ENCODE measurements around the gene CLHC1.

Gene CLHC1

DNA sequence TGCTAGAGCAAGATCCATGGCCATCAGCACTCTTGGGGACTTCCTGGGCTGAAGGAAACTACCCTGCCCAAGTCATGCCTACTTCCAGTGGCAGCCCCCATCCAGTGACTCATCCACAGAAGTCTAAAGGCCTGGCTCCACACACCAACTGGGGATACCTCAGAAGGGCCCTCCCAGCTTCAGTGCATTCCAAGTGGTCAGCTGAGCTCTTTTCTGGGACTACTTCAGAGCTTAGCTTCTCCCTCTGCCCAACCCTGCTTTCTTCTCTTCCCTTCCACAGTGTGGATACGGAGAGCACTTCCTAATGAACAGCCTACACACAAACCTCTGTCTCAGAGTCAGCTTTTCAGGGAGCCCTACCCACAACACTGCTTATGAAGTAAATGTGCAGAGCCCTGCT lies 66.5 kb downstream of the CLHC1 start:
- no peak overlapping the region for H3K27ac Mint-ChIP-seq
- H3K4me3 Mint-ChIP-seq: no peak overlapping the region
- H3K9me3 Mint-ChIP-seq: no peaks in the 10 kb centered on the region
- H3K4me1 Mint-ChIP-seq: peaks cover 9% of the 10 kb centered on the region
- ATAC-seq: no peak
- H3K36me3 Mint-ChIP-seq: no peaks in the 10 kb centered on the region
- H3K27me3 Mint-ChIP-seq: no peaks in the 10 kb centered on the region

DNA sequence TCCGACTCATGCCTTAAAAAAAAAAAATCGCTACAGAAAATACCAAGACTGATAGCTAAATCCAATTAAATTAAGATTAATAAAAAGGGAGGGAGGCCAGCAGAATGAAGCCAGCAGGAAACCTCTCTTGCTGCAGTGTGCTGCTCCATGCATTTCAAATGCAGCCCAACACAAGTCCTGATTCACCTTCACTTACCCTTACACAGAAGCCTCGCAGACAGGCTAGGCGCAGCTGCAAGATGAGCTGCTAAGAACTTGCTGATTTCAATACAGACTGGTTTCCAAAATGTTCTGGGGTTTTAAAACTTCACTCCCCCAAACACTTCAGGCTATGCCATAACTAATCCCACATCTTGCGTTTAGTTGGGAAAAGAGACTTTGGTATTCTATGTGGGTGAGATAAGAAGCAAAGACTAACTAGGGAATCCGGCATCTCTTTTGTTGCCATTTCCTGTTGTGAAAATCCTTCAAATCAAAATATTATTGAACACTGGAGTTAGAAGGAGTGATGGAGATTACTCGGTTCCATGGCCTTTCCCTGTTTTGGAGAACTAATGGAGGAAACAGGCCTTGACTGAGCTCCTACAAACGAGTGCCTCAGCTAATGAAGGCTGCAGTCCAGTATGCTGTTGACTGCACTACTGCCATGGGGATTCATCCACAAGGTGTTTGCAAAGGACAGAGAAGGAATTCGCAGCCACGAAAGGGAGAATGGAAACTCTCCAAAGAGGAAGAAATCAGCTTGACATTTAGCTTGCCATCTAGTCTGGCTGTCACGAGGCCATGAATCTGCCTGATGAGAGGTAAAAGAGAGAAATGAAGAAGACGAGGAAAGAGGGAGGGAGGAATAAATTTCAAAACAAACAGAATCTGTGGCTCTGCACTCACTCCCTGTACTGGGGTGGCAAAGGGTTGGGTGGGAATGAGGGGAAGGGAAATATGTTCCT lies 67.3 kb downstream of the CLHC1 start:
- H3K27ac Mint-ChIP-seq: no peak overlapping the region
- no peak for ATAC-seq
- H3K9me3 Mint-ChIP-seq: no peaks in the 10 kb centered on the region
- no peaks in the 10 kb centered on the region for H3K36me3 Mint-ChIP-seq
- no peaks in the 10 kb centered on the region for H3K27me3 Mint-ChIP-seq
- peaks cover 9% of the 10 kb centered on the region for H3K4me1 Mint-ChIP-seq
- H3K4me3 Mint-ChIP-seq: no peak overlapping the region

DNA sequence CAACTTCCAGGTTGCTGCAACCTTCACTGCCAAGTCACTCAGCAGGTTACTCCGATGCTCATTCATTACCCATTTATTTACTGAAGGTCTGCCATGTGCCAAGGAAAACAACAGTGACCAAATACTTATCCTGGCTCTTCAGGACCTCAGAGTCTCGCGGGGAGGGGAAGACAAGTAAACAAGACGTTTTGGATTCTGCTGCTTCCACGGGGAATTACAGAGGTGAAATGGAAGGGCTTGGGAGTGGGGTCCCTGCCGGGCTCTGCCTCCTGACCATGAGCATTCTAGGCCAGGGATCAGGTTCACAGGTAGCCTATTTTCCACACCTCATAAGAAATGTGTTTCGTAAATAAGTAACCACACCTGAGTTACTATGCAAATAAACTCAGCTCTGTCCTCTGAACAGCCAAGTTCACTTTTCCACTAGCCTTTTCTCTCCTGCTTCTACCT lies 68.1 kb downstream of the CLHC1 start:
- H3K36me3 Mint-ChIP-seq: no peaks in the 10 kb centered on the region
- no peak overlapping the region for H3K4me3 Mint-ChIP-seq
- no peak for ATAC-seq
- H3K4me1 Mint-ChIP-seq: peaks cover 9% of the 10 kb centered on the region
- H3K27me3 Mint-ChIP-seq: no peaks in the 10 kb centered on the region
- no peak overlapping the region for H3K27ac Mint-ChIP-seq
- H3K9me3 Mint-ChIP-seq: no peaks in the 10 kb centered on the region

DNA sequence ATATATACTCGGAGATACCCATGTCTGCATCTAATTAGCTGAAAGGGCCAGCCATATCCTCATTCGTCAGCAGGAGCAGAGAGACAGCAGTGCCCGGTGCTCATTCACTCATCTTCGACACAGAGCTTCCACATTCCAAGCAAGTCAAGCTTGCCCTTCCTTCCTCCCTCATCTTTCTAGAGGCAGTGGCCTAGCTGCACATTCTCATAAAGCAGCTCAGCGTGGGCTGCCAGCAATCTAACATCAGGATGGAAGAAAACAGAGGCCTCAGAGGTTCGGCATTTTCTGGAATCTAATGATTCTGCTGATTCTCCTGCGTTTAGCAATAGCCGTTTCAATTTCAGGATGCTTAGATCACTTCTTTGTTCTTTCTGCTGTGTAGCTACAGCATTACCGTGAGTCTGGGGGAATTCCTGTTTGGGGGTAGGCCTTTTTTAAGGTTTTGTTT lies 68.8 kb downstream of the CLHC1 start:
- Mint-ChIP-seq H3K9me3 (no peaks in the 10 kb centered on the region), H3K27ac (no peak overlapping the region), H3K36me3 (no peaks in the 10 kb centered on the region), H3K4me1 (peaks cover 9% of the 10 kb centered on the region), H3K27me3 (no peaks in the 10 kb centered on the region), H3K4me3 (no peak overlapping the region)
- no peak for ATAC-seq

DNA sequence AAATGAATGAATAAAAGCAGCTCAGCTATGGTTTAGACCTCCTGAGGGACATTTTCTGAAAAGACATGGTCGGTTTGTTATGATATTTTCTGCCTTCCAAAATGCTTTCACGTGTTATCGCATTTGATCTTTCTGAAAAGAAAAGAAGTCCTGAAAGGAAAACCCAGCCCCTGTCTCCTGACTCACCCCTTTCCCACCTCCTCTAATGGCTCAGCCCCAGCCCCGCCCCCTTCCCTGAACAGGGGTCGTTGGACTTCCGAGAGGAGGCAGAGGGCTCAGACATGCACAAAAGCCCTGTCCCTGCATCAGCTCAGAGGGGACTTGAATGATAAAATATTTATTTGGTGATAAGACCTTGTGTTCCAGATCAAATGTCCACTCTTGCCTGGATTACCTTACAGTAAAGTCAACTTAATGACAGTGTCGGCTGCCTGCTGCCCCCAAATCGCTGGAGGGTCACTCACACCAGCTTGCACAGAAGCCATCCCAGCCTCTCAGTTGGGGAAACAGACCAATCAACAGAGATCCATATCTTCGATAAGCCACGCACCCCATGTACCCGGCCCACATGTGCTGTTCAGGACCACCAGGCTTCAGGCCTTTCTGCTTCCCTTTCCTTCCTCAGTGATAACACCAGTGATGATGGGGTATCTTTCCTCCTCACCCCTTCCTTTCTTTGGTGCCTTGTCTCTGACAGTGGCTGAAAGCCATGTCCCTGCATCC lies 69.6 kb downstream of the CLHC1 start:
- H3K27ac Mint-ChIP-seq: no peak overlapping the region
- no peak for ATAC-seq
- no peaks in the 10 kb centered on the region for H3K9me3 Mint-ChIP-seq
- H3K4me3 Mint-ChIP-seq: no peak overlapping the region
- H3K27me3 Mint-ChIP-seq: no peaks in the 10 kb centered on the region
- no peaks in the 10 kb centered on the region for H3K36me3 Mint-ChIP-seq
- H3K4me1 Mint-ChIP-seq: peaks cover 13% of the 10 kb centered on the region

DNA sequence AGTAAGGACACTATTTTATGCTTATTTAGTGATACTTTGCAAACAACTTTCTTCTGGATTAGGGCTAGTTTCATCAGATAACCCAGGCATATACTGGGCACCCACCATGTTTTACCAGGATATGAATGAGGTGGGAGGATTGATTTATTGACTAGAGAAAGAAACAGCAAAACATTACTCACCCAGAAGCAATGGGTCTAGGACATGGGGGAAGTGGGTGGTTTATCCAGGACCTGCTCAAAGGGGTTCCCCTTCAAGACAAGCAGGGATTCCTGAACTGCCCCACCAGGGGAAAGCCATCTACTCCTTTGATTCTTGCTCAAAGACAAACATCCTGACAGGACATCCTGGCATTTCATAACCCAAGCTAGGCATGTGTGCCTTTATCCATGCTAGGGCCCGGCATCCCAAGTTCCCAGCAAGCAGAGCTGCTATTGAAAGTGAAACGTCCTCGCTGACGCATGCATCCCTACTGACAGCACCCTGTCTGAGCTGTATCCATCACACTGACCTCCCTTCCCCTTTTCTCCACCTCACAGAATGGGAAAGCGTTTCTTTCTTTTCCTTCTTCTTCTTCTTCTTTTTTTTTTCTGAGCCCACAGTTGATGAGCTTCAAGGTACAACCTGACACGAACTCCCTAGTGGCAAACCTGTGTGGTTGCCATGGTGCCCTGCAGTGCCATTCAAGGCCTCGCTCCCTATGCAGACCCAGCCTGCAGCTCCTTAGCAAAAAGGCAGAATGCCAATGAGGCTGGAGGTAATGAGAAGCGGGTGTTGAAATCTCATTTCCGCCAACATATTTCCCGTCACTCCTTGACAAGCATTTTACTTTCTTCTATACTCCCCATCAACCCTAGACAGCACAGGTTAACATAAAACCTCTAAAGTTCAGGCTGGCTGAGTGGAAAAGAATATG lies 70.5 kb downstream of the CLHC1 start:
- Mint-ChIP-seq H3K36me3 (no peaks in the 10 kb centered on the region), H3K27ac (no peak overlapping the region), H3K4me3 (no peak overlapping the region), H3K27me3 (no peaks in the 10 kb centered on the region), H3K9me3 (no peaks in the 10 kb centered on the region), H3K4me1 (peaks cover 16% of the 10 kb centered on the region)
- ATAC-seq: no peak

DNA sequence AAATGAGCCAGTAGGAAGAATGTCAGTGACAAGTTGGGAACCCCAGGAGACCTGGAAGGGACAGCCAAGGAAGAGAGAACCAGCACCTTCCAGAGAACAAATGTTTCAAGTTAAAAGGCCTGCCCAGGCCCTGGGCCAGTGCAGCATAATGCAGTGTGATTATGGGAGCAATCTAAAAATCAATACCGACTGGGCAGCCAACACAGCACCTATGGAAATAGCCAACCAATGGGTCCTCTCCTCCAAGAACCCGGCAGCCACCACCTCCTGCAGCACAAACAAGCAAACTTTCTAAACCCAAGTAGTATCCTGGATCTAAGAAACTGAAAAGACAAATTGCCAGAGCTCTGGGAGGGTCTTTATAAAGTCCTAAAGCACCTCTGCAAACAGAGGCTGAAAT lies 71.7 kb downstream of the CLHC1 start:
- Mint-ChIP-seq H3K4me3 (no peak overlapping the region), H3K27me3 (no peaks in the 10 kb centered on the region), H3K36me3 (no peaks in the 10 kb centered on the region), H3K4me1 (peaks cover 16% of the 10 kb centered on the region), H3K27ac (no peak overlapping the region), H3K9me3 (no peaks in the 10 kb centered on the region)
- ATAC-seq: no peak

DNA sequence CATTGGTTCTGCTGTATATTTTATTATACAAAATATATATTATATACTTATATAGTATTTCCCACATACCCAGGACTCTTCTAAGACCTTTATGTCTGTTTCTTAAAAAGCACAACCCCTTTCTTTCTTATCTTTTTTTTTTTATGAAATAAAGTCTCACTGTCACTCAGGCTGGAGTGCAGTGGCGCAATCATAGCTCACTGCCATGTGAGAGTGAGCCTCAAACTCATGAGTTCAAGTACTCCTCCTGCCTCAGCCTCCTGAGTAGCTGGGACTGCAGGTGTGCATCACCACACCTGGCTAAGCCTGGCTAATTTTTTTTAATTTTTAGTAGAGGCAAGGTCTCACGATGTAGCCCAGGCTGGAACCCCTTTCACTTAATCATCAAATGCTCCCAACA lies 72.3 kb downstream of the CLHC1 start:
- H3K4me1 Mint-ChIP-seq: peaks cover 16% of the 10 kb centered on the region
- H3K27ac Mint-ChIP-seq: no peak overlapping the region
- no peaks in the 10 kb centered on the region for H3K27me3 Mint-ChIP-seq
- no peaks in the 10 kb centered on the region for H3K36me3 Mint-ChIP-seq
- no peaks in the 10 kb centered on the region for H3K9me3 Mint-ChIP-seq
- no peak for ATAC-seq
- no peak overlapping the region for H3K4me3 Mint-ChIP-seq

DNA sequence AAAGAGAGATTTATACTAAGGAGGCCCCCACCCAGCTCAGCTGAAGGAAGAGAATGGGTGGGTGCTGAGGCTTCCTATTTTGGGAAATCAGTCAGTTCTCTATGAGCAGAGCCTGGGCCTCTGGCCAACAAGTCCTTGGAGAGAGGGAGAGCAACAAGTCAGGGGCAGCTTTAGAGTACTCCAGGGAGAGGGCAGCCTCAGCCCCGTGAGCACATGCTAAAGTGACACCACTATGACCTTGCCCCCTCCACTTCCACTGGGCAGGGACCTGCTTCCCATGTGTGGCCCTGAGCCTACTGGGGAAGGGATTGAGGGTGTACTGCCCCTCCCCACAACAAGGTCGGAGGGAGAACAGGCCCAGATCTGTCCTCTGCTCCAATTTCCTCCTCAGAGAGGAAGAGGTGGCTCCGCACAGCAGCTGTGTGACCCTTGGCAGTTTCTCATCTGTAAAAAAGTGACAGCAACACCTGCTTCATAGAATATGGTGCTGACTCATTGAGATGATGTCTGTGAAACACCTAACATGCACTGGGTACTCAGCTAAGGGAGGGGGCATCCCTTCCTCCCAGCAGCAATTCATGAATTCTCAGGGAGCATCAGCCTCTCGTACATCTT lies 72.9 kb downstream of the CLHC1 start:
- ATAC-seq: peak; percentile 43
- peak overlapping the region; percentile 43 for H3K27ac Mint-ChIP-seq

DNA sequence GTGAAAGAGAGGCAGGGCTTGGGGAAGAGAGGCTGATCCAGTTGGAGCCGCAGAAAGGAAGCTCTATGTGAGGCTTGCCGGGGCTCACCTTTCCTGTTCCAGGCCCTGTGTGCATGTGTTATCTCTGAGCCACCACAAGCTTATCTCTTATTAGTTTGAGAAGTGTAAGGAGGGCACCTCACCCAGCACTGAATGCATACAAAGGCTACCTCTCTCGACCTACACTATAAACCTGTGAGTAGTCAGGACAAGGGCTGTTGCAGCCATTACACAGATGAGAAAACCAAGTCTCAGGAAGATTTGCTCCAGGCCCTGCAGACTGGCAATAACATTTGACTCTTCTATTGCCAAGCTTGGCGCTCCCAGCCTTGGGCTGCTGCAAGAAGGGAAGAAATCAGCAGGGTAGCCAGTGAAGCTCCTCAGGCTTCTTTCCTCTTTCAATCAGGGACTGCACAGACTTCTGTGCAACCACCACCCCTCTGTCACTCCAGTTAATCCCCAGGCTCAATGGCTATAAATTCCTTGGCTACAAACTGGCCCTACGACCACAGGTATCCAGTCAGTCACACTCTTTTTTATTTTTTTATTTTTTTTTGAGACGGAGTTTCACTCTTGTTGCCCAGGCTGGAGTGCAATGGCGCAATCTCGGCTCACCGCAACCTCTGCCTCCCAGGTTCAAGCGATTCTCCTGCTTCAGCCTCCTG lies 73.8 kb downstream of the CLHC1 start:
- no peaks in the 10 kb centered on the region for H3K9me3 Mint-ChIP-seq
- peak overlapping the region; percentile 52 for H3K27ac Mint-ChIP-seq
- no peak overlapping the region for H3K4me3 Mint-ChIP-seq
- no peaks in the 10 kb centered on the region for H3K27me3 Mint-ChIP-seq
- peaks cover 19% of the 10 kb centered on the region for H3K4me1 Mint-ChIP-seq
- ATAC-seq: no peak
- H3K36me3 Mint-ChIP-seq: no peaks in the 10 kb centered on the region

More for the DNA sequence above, 72.9 kb downstream of the CLHC1 start:
- Mint-ChIP-seq H3K4me1 (peaks cover 20% of the 10 kb centered on the region), H3K9me3 (no peaks in the 10 kb centered on the region), H3K27me3 (no peaks in the 10 kb centered on the region), H3K4me3 (no peak overlapping the region), H3K36me3 (no peaks in the 10 kb centered on the region)

DNA sequence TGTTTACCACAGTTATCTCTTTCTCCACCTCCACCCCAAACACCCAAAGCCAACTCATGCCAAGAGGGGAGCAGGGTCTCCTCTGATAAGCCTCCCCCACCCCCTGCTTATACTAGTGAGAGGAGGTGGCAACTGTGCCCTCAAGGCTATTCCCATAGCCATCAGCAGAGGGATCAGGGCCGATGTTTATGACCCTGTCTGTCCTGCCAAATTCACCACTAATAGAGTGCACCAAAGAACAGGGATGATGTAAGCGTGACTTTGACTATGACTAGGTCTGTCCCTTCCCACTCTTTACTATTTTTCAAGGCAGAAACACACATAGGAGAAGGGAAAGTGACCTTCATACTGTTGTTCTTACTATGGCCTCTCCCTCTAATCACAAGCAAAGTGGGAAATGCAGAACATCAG lies 74.6 kb downstream of the CLHC1 start:
- ATAC-seq: no peak
- Mint-ChIP-seq H3K27ac (peak overlapping the region; percentile 52), H3K36me3 (no peaks in the 10 kb centered on the region), H3K4me1 (peaks cover 27% of the 10 kb centered on the region), H3K4me3 (no peak overlapping the region), H3K9me3 (no peaks in the 10 kb centered on the region), H3K27me3 (no peaks in the 10 kb centered on the region)

DNA sequence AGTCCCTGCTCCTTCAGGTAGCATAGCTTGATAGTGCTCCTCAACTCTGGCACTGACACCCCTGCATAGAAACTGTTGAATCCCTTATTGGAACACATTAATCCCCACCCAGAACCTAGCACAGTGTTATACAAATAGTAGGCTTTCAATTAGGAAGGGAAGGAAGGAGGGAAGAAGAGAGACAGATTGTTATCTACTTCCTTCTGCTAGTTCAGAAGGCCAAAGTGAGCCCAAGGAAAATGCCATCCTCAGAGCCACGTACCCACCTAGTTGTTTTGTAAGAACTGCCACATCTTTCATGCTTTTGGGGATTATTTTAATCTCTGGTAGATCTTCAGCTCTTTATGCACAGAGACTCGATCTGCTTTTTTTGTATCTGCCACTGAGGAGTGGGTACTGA lies 75.1 kb downstream of the CLHC1 start:
- H3K27ac Mint-ChIP-seq: peak overlapping the region; percentile 52
- H3K4me1 Mint-ChIP-seq: peaks cover 32% of the 10 kb centered on the region
- H3K4me3 Mint-ChIP-seq: no peak overlapping the region
- no peak for ATAC-seq
- H3K9me3 Mint-ChIP-seq: no peaks in the 10 kb centered on the region
- no peaks in the 10 kb centered on the region for H3K36me3 Mint-ChIP-seq
- no peaks in the 10 kb centered on the region for H3K27me3 Mint-ChIP-seq

DNA sequence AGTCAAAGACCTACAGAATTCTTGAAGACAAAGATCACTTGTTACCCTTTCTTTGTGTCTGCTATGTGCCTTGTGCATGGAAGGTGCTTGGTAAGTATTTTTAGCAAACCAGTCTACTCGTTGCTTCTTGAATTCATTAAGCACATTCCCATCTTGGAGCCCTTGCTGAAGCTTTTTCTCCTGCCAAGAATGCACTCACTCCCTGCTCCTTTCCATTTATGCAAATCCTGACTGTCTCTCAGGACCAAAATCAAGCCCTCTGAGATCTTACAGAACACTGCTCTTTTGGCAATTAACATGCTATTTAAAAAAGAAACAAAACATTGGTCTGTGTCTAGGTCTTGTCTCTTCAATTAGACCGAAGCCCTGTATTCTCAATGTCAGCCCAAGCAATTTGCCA lies 75.8 kb downstream of the CLHC1 start:
- no peak overlapping the region for H3K4me3 Mint-ChIP-seq
- H3K27me3 Mint-ChIP-seq: no peaks in the 10 kb centered on the region
- no peaks in the 10 kb centered on the region for H3K36me3 Mint-ChIP-seq
- ATAC-seq: no peak
- peak overlapping the region; percentile 13 for H3K27ac Mint-ChIP-seq
- peaks cover 38% of the 10 kb centered on the region for H3K4me1 Mint-ChIP-seq
- H3K9me3 Mint-ChIP-seq: no peaks in the 10 kb centered on the region

DNA sequence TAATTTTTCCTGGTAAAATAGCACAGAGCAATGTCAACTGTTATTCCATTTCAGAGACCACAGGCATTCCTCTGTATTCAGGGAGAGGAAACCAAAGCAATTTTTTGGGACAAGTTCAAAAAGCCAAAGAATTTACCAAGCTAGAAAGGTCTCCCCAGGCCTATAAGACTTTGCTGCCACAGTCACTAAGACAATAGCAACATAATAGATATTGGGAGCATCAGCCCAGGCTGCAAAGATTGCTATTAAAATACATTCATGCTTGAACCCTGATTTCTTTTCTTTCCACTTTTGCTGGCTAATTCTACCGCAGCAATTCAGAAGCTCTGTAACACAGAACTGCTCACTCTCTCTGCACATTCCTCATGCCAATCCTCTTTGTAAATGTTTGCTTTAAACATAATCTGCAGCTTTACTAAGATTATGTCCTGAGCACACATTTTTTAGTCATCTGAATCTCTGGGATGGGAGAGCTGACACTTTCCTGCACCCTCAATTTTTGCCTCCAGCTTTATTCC lies 76.3 kb downstream of the CLHC1 start:
- Mint-ChIP-seq H3K4me3 (no peak overlapping the region), H3K27ac (peak overlapping the region; percentile 13), H3K36me3 (no peaks in the 10 kb centered on the region), H3K4me1 (peaks cover 43% of the 10 kb centered on the region), H3K9me3 (no peaks in the 10 kb centered on the region), H3K27me3 (no peaks in the 10 kb centered on the region)
- ATAC-seq: no peak

Measured in stimulated activated memory B cell treated with anti-CD40 and anti-IgM and Interleukin-4, amounts not matched to agents 10 μg/mL and 1 μg/mL and 100 μg/mL, for 72 hours (primary cell).